Renal cortex interstitium (tissue), 11 donors: Measurements from ENCODE around the gene ARSJ. TPM values are rescaled to one million over a fixed set of nuclear protein-coding genes. Genes with fewer than 3 reads are reported as not detected.
"Not testable (repeated sequence)": the region's sequence is repeated elsewhere in the genome, so short reads cannot be mapped to it uniquely, and the experiment has no call there.

ENCODE experiments used
- DNase-seq, 11 donors: peaks; one replicate each; pipeline ENCODE4 v3.0.0-alpha.2; 2013; ENCODE audit warnings: low read depth in 9 of 11, low spot score in 4 of 11; ENCODE audit errors: extremely low read depth in 1 of 11
- polyA plus RNA-seq, 3 donors: library from polyadenylated mRNA; unstranded; fragments of 120-200 nt; gene quantifications; one replicate each; pipeline ENCODE4 v1.2.1, GENCODE V29; 2013; ENCODE audit not compliant: insufficient read length in 3 of 3

Gene ARSJ
- polyA plus RNA-seq, 3 donors: 16.2 to 18.9 (median 16.5) TPM

- not testable (repeated sequence) for DNase-seq
These were observed 39.3 kb downstream of the ARSJ start for GRCh38 chr4:113940103-113940502.

GRCh38 chr4:113935190-113935589, 44.3 kb downstream of the ARSJ start:
- DNase-seq: no peak

GRCh38 chr4:113924706-113925105, 54.7 kb downstream of the ARSJ start:
- DNase-seq: not testable (repeated sequence)

GRCh38 chr4:113921089-113921794, 58.2 kb downstream of the ARSJ start:
- peak in 4 of 11 donors; percentile 2 to 21 (median 6) for DNase-seq

GRCh38 chr4:113919611-113920010, 59.8 kb downstream of the ARSJ start:
- DNase-seq: no peak

GRCh38 chr4:113919145-113919544, 60.3 kb downstream of the ARSJ start:
- no peak for DNase-seq

- no peak for DNase-seq
These were observed 70.6 kb downstream of the ARSJ start for GRCh38 chr4:113908829-113909228.

- no peak for DNase-seq
These were observed 71.9 kb downstream of the ARSJ start for GRCh38 chr4:113907559-113907958.

- DNase-seq: no peak
These were observed 74.1 kb downstream of the ARSJ start for GRCh38 chr4:113905301-113905700.

GRCh38 chr4:113904877-113905276, 74.6 kb downstream of the ARSJ start:
- no peak for DNase-seq

GRCh38 chr4:113901994-113902787, 77.3 kb downstream of the ARSJ start:
- DNase-seq: peak in 6 of 11 donors; percentile 15 to 65 (median 46)

- DNase-seq: no peak
These were observed 80.0 kb downstream of the ARSJ start for GRCh38 chr4:113899271-113900070.

- no peak for DNase-seq
These were observed 85.9 kb downstream of the ARSJ start for GRCh38 chr4:113893546-113893945.

- DNase-seq: no peak
These were observed 91.4 kb downstream of the ARSJ start for GRCh38 chr4:113888006-113888405.

GRCh38 chr4:113885291-113885690, 94.2 kb downstream of the ARSJ start:
- DNase-seq: no peak

GRCh38 chr4:113884655-113885054, 94.8 kb downstream of the ARSJ start:
- DNase-seq: no peak

- no peak for DNase-seq
These were observed 96.8 kb downstream of the ARSJ start for GRCh38 chr4:113882668-113883067.

GRCh38 chr4:113881256-113881655, 98.2 kb downstream of the ARSJ start:
- DNase-seq: no peak

GRCh38 chr4:113880240-113881028, 99.0 kb downstream of the ARSJ start:
- no peak for DNase-seq
